Ishikawa (cell line): ENCODE measurements around the gene ACOD1.

Experiments
- CEBPB ChIP-seq: IDR thresholded peaks from 2 replicates; pipeline ENCODE4 v1.6.1; 2012
- CREB1 ChIP-seq: IDR thresholded peaks from 2 replicates; pipeline ENCODE4 v1.6.1; 2012; ENCODE audit warnings: low read depth
- EGR1 ChIP-seq: IDR thresholded peaks from 2 replicates; pipeline ENCODE4 v1.6.1; 2012
- EP300 ChIP-seq: IDR thresholded peaks from 2 replicates; pipeline ENCODE4 v1.6.1; 2012; ENCODE audit warnings: borderline replicate concordance
- FOXM1 ChIP-seq: IDR thresholded peaks from 2 replicates; pipeline ENCODE4 v1.6.1; 2012; ENCODE audit warnings: low read depth, borderline replicate concordance
- MAX ChIP-seq: IDR thresholded peaks from 2 replicates; pipeline ENCODE4 v1.6.1; 2012
- NFIC ChIP-seq: IDR thresholded peaks from 2 replicates; pipeline ENCODE4 v1.6.1; 2012
- RAD21 ChIP-seq: IDR thresholded peaks from 2 replicates; pipeline ENCODE4 v1.6.1; 2012; ENCODE audit warnings: low read depth
- REST ChIP-seq: IDR thresholded peaks from 2 replicates; pipeline ENCODE4 v1.6.1; 2012; ENCODE audit warnings: low read depth, mild to moderate bottlenecking
- TAF1 ChIP-seq: IDR thresholded peaks from 2 replicates; pipeline ENCODE4 v1.6.1; 2012; ENCODE audit warnings: low read depth, mild to moderate bottlenecking
- TCF12 ChIP-seq: IDR thresholded peaks from 2 replicates; pipeline ENCODE4 v1.6.1; 2012; ENCODE audit warnings: low read depth
- TEAD4 ChIP-seq: IDR thresholded peaks from 2 replicates; pipeline ENCODE4 v1.6.1; 2012
- YY1 ChIP-seq: IDR thresholded peaks from 2 replicates; pipeline ENCODE4 v1.6.1; 2012; ENCODE audit warnings: low read depth
- ZBTB7A ChIP-seq: IDR thresholded peaks from 2 replicates; pipeline ENCODE4 v1.6.1; 2012; ENCODE audit warnings: low read depth
- TF ChIP-seq, protein P1 (sequence below): IDR thresholded peaks from 2 replicates; pipeline ENCODE4 v1.6.1; 2012

ACOD1 gene

DNA sequence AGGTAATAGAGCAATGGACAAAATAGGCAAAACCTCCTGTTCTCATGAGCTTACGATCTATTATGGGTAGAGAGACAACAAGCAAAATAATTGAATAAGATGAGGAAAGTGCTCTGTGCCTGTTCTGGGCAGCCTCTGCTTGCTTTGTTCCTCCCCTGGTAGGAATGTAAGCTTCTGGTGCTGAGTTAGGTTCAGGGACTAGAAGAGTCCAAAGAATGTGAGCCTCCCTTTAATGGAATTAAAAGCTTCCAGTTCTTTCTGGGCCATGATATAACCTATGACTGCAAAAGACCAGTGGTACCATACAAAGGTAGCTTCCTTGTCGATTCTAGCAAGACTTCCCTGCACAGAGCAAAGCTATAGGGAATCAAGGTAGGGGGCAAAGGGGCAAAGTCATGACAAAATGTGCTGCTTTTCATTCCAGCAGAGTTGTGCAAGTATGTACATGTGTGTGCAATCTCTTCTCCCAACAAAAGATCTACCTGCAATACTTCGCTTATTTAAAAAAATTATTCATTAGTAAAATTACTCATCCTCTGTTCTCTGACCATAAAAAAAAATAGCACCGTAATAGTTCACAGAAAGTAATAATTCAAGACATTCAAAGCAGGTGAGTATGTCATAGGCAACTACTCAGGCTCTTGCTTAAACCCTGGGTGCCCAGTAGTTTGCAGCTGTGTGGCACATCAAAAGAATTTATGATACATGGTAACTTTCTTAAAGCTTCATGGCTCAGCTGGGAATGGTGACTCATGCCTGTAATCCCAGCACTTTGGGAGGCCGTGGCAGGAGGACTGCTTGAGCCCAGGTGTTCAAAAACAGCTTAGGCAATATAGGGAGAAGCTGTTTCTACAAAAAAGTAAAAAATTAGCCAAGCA is 21.4 kb downstream of the ACOD1 start:
- TF ChIP-seq EGR1 (no peak), EP300 (no peak), NFIC (no peak), ZBTB7A (no peak), REST (no peak), FOXM1 (no peak), RAD21 (no peak), CREB1 (no peak)

DNA sequence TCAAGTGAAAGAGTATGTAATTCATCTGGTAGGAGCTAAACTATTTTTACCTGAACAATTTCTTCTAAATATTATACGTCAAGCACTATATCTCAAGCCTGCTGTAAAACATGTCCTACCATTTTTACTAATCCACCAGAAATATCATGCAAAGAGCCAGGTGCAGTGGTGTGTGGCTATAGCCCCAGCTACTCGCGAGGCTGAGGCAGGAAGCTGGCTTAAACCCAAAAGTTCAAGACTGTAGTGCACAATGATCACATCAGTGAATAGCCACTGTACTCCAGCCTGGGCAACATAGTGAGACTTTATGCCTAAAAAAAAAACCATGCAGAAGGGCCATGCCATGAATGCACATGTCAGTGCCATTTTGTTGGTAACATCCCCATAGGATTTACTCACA is 22.9 kb downstream of the ACOD1 start:
- TF ChIP-seq YY1, result no peak
- no peak for TF ChIP-seq CREB1
- no peak for TF ChIP-seq EGR1
- no peak for TF ChIP-seq MAX
- TF ChIP-seq RAD21, result no peak
- no peak for TF ChIP-seq NFIC
- TF ChIP-seq ZBTB7A, result no peak
- no peak for TF ChIP-seq TEAD4
- no peak for TF ChIP-seq TAF1
- TF ChIP-seq, protein P1, sequence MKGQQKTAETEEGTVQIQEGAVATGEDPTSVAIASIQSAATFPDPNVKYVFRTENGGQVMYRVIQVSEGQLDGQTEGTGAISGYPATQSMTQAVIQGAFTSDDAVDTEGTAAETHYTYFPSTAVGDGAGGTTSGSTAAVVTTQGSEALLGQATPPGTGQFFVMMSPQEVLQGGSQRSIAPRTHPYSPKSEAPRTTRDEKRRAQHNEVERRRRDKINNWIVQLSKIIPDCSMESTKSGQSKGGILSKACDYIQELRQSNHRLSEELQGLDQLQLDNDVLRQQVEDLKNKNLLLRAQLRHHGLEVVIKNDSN, result no peak
- no peak for TF ChIP-seq EP300
- no peak for TF ChIP-seq REST
- TF ChIP-seq TCF12, result no peak
- TF ChIP-seq FOXM1, result no peak

DNA sequence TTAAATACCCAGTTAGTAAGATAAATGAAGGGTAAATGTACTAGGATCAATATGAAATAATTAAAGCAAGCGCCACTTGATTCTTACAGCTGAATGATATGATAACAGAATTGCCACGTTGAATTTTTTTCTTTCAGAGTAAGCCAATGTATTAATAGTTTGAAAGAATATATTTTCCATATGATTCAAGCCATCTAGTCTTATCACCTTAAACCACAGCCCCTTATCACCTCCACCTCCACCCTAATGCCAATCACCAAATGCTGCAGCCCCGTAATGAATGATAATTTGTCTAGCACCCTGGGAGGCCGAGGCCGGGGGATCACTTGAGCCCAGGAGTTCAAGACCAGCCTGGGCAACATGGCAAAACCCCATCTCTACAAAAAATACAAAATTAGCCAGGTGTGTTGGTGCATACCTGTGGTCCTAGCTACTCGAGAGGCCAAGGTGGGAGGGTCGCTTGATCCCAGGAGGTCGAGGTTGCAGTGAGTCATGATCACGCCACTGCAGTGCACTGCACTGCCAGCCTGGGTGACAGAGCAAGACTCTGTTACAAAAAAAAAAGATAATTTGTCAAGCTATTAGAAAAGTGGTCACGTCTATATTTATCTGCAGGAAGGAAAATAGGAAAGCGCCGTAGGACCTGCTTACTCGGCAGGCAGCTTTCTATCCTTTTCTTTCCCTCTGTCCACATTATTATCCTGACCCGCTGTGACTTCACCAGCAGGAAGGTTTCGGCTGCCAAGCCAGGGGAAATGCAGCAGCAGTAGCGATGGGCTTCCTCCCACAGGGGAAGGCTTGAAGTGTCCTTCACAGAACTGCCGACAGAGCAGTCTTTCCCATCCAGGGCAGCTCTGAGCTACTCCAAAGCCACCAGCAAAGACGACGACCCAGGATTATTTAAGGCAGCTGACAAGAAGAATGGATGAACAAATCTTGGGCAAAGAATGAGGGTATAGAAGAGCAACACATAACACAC is 23.8 kb downstream of the ACOD1 start:
- TF ChIP-seq MAX, result no peak

DNA sequence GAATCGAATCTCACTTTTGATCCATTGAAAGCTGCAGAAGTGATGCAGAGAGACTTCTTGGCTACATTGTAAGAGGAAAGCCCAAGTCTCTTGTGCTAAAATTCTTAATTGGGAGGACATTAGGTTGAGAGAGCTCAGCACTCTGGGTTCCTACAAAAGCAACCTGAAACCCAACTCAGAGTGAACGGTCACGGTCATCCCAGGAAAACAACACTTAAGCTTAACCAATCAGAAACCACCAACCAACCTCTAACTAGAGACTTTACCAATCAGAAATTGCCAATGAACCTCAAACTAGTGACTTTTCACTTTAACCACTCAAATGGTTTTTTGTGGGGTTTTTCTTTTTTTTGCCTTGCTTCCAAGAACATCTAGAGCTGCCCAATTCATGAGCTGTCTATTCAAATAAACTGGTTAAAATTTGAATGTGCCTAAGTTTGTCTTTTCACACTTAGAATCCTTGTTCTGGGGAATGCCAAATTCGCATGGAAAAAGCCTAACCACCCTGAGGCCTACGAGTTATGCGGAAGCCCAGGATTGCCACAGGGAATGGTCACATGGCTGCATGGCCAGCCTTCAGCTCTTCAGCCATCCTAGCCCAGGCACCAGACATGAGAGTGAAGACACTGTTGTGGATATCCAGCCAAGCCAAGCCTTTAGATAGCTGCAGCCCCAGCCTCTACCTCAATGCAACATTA is 25.8 kb downstream of the ACOD1 start:
- TF ChIP-seq TCF12 (no peak), CEBPB (no peak), REST (no peak), MAX (no peak), NFIC (no peak), RAD21 (no peak), YY1 (no peak), TEAD4 (no peak), FOXM1 (no peak), ZBTB7A (no peak), CREB1 (no peak), TAF1 (no peak), EP300 (no peak), EGR1 (no peak)
- TF ChIP-seq, protein P1, result no peak
